Stimulated activated CD4-positive, alpha-beta T cell treated with anti-CD3 and anti-CD28 coated beads, Interleukin-1b, Interleukin-23, amount 100 ng/mL, for 4 hours (primary cell): ENCODE results near the gene HDAC7.
"Not testable (repeated sequence)": the region's sequence is repeated elsewhere in the genome, so short reads cannot be mapped to it uniquely, and the experiment has no call there.

Source experiments
- DNase-seq, 2 donors: peaks; one replicate each; pipeline ENCODE4 v3.0.0-alpha.2; 2020; ENCODE audit warnings: low read depth in 2 of 2

The HDAC7 gene

DNA sequence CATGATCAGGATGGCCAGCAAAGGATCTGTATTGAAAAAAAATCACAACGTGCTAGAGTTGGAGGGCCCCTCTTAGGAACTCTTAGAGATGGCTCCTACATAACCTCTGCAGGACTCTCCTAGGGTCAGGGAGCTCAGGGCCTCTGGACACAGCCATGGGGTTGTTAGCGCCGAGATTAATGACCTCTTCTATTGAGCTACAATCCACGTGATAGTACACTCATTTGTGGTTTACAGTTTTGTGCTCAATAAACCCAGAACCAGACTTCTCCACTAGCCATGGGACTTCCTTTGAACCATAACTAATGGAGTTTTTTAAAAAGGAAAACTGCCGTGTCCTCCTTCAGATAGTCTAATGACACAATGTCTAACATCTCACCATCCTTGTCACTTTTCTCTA, 29.6 kb upstream of the HDAC7 start:
- DNase-seq, result no peak

DNA sequence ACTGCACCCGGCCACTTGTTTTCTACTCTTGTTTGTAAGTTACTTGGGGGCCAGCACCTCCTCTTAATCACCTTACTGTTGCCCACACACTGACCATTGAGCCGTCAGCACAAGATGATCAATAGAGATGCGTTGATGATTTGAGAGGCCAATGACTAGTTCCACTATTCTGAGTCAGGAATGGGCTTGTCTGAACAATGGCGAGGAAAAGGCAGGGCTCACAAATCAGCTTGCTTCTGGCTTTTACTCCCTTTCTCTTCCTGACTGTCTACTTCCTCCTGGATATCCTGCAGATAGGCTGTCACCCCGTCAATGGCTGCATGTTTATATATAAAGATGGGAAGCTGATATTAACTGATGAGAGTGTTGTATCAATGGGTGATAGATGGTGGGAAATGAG, 29.1 kb upstream of the HDAC7 start:
- no peak for DNase-seq

DNA sequence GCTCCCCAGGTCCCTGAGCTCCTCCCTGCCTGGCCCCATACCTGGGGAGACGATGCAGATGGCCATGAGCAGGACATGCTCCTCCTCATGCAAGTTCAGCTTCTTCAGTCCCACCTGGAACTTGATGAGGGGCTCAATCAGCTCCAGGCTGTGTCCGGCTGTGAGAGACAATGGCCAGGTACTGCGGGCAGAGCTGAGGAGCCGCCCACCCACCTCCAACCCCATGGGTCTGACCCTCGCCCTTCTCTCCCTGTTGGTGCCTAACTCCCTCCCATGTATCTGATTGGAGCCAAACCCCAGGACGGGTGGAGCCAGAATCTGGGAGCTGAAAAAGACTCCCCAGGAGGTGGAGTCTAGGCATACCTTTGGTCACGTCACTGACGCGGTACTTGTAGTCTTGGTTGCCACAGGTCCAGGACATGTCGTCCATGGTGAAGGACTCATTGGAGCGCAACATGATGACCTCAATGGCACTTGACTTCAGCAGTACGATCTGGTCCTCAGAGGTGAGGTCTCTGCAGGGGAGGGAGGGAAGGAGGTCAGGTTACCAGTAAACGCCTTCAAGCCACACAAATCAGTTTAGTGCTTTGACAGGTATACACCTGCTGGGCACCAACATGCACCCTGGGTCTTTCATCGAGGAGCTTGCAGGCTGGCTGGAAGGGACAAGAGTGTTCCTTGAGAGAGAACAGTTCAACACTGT, 26.7 kb upstream of the HDAC7 start:
- DNase-seq, result no peak

DNA sequence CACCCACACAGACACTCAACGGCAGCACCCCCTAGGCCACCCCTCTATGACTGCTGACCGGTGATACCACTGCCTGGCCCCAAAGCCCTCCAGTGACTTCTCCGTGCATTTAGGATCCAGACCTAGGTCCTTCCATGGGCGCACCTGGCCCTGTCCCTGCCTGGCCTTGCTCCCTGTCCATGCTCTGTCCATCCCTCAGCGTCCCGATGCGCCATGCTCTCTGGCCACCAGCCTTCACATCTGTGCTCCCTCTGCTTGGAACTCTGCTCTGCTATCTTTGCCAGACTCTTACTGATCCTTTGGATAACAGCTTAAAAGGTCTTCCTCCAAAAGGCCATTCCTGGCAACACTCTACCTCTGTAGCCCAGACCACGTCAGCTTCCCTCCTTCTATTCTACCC, 25.4 kb upstream of the HDAC7 start:
- no peak for DNase-seq

DNA sequence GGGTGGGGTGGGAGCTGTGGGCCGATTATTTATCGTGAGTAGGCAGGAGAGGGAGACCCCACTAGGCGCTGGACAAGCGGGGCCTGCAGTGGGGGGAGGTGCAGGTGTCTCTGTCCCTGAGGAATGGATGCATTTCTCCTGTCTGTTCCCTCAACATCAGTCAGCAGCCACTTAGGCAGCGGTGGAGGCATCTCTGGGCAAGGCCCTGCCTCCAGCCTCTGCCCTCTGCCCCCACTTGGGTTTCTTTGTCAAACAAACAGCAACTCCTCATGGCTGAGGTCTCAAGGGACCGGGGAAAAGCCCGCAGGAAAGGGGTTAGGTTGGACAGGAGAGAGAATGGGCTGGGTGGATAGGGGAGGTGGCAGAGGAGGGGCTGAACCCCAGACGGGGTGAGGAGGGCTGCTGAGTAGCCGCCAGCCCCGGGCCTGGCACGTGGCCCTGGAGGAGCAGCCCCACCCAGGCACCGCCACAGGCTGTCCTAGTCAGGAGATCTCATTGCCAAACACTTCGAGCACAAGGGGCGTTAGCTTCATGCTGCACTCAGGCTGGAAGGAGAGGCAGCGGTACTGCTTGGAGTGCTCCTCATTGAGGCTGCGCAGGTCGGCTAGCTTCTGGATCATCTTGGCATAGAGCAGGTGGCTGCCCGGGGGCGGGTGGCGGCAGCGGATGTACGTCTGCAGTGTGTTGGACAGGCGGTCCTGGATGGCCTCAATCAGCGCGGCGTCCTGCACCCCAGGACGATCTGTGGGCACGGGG, 24.7 kb upstream of the HDAC7 start:
- DNase-seq, result no peak

DNA sequence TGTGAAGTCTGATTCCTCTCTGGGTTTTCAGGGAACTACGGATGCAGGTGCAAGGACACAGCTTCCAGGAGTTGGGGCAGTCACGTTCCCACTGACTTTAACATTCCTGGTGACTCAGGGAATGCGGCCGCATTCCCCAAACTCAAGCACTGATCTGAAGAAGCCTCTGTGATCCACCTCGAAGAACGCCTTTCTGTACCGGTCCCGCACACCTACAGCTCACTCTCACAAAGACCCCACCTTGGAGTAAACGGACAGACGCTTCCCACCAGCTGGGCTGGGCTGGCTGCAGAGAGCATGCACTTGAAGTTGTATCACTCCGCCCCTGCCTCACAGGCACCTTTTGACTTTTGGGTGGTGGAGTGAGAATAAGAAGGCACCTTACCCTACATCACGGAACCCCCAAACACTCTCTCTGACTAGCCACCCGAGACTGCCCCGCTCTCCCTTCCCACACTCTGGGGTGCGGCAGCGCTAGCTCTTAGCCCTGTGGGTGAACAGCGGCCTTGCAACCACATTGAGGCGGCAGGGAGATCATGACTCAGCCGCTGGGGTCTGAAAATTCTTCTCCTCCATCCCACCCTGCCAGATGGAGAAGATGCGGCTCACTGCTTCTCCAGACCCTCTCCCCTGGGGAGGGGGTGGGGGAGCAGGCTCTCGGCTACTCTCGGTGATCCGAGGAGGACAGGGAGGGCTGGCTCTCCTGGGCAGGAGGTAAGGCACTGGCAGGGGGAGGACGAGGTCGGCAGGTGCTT, 23.7 kb upstream of the HDAC7 start:
- no peak for DNase-seq

DNA sequence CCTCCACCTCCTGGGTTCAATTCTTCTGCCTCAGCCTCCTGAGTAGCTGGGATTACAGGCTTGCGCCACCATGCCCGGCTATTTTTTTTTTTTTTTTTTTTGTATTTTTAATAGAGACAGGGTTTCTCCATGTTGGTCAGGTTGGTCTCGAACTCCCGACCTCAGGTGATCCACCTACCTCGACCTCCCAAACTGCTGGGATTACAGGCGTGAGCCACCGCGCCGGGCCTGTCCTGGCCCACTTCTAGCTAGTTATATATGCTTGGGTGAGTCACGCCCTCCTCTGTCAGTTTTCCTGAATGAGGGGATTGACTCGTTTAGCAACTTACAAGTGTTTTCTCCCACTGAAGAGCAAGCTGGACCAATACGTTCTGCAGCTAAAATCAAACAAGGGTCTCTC, 22.8 kb upstream of the HDAC7 start:
- DNase-seq, result not testable (repeated sequence)

DNA sequence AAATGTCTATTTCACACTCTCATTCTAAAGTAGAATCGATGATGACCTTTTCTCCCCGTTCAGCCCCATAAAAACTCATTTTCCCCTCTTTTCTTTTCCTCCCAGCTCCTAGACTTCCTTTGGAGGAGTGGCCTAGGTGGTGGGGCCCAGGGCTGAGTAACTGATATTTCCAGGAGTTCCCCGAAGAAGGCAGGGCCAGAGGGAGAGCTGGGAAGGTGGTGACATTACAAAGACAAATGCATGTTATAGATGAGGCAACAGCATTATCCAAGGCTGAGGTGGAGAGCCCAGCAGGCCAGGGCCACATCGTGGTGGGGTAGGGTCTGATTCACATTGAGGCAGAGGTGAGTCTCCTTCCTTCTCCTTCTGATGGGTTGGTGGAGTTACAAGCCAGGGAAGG, 22.2 kb upstream of the HDAC7 start:
- no peak for DNase-seq

DNA sequence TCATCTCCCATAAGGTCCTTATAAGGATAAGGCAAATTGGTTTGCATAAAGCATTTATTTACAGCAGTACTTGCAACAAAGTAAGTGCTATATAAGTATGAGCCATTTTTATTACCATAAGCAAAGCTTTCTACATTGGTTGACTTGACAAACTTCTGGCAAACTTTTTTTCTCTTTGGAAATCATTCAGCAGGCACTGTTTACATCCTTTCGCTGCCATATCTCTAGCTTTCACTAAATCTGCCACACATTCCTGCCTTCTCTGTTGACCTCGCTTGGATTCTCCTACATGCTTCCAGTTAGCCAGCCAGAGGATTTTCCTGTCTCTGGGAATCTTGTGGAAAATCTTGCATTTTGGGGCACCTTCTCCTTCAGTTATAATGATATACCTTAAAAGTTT, 21.8 kb upstream of the HDAC7 start:
- no peak for DNase-seq

DNA sequence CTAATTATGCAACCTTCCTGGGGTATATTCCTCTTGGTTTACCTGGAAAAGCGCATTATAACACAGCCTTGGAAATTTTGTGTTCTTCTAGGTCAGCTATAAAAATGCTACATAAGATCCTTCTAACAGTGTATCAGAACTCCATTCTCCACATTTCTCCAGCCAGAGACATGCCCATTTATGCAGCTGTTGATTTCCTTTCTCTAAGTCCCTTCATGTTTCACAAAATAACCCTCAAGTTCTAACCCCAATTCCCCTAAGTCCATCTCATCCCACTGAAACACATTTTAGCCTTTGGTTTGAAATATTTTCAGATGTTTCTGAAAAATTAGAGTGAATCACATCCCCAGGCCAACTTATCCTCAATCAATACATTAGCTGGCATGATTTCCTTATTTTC, 20.9 kb upstream of the HDAC7 start:
- DNase-seq, result no peak

DNA sequence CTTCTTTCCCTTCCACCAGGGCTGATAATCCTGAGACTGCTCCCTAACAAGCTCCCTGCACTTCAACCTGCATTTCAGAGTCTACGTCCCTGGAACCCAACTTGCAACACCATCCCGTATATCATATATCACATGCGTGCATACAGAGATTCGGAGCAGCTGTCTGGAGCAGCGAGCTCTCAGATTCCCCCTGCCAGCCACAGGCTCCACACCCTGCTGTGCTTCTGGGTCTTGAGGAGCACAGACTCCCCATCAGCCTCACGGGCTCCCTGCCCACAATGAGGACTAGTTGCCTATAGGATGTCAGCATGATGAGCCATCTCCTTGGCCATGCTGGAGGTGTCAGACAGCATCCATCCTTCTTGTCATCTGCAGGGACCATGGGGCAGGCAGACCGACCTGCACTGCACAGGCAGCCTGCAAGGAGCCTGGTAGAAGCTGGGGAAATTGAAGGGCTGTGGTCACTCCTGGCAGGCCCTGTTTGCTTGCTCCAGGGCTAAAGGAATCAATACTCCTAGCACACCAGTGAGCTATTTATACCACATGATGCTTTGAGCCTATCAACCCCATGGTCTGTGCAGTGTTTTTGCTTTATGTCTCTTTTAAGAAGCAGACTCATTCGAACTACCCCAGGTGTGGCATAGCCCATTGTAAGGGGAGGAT, 19.6 kb upstream of the HDAC7 start:
- DNase-seq, result no peak

DNA sequence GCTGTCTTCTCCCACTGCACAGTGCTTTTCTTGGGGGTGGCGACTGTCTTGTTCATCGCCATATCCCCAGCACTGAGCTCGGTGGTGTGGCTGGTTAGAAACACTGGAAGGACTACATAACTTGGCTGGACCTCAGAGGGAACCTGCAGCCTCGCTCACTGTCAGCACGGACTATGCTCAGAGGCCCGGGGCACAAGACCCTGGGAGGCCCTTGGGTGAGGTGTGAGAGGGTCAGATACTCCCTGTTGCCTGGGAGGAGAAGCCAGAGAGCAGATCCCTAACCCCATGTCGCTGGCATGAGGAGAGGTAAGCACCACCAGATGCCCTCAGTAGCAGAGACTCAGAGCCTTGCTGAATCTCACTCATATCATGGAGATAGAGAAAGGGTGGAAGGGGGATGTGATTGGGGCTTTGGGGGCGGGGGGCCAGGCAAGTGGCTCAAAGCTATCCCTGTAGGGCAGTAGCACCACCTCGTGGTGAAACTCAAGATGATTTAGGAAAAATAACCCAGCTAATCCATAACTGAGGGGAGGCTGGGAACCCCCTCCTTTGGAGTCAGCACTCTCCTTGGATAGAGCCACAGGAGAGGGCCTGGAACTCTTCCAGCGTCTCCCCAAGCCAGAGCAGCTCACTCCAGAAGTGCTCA, 18.7 kb upstream of the HDAC7 start:
- DNase-seq, result no peak

DNA sequence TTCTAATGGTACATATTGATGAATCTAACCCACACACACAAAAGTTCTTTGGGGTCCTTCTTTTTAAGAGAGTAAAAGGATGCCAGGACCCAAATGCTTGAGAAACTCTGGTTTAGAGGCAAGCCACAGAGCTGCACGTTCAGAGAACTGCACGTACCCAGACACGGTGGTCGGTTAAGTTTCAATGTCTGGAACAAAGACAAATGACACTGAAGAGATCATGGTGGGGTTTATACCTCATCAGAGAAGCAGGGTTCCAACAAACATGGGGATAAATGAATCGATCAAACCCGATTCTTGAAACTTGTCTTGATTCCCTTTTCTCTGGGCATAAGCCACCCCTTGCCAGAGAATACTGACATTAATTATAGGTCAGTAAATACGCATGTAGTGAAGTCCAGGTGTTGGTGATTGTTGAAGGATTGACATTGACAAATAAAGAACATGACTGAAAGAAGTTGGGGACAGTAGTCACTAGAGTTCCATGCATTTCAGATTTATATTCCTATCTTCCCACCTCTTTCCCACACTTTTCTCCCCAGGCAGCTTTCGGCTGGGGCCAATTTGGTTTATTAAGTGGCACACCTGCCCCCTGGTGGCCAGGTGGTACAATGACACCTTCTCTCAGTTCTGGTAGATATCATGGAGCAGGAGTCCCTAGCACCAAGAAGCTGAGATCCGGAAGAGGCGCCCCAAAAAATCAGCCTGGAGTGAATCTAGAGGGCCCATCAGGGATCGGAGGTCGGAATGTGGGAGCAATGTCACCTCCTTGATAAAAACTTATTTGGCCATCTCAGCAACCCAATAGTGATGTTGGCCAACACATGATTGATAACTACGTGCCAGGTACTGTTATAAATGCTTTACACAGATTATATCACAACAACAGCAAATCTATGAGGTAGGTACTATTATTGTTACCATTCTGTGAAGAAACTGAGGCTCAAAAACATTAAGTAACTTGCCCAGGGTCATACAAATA, 17.8 kb upstream of the HDAC7 start:
- DNase-seq, result peak; percentile 59

DNA sequence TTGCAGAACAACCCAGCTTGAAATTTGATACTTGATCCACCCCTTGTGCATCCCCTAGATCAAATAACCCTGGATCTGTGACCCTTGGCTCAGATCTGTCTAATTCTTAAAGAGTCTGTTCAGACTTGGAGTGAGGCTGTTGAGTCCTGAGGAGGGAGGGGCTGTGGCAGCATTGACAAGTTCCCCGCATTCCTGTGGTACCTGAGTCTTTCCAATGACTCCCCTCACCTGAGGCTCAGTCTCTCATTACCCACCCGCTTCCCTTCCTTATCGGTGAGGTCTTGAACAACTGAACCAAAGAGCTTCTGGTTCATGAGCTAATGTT, 16.1 kb upstream of the HDAC7 start:
- DNase-seq, result no peak

DNA sequence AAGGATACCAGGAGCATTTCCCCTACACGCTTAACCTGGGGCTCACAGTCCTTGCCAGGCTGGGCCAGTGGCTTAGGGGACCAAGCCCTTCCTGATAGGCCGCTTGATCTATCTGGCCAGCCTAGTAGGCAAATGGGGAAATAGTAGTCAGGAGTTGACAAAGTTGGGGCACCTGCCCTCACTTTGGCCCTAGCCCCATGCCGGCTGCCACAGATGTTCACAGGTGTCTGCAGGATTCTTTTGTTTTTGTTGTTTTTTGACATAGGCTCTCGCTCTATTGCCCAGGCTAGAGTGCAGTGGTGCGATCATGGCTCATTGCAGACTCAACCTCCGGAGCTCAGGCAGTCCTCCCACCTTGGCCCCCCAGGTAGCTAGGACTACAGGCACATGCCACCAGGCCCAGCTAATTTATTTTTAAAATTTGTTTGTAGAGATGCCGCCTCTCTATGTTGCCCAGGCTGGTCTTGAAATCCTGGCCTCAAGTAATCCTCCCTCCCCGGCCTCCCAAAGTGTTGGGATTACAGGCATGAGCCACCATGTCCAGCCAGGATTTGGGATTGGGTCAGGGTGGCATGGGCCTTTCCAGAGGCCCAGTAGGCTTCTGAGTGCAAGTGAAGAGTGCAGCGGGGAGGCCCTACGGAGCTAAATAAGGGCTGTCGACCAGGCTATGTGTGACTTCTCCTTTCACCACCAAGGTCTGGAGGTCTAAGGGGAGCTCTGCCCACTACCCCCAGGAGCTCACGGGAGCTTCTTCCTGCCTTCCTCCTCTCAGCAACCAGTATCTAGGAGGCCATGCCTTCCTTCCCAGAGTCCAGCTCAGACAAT, 15.5 kb upstream of the HDAC7 start:
- DNase-seq, result no peak

DNA sequence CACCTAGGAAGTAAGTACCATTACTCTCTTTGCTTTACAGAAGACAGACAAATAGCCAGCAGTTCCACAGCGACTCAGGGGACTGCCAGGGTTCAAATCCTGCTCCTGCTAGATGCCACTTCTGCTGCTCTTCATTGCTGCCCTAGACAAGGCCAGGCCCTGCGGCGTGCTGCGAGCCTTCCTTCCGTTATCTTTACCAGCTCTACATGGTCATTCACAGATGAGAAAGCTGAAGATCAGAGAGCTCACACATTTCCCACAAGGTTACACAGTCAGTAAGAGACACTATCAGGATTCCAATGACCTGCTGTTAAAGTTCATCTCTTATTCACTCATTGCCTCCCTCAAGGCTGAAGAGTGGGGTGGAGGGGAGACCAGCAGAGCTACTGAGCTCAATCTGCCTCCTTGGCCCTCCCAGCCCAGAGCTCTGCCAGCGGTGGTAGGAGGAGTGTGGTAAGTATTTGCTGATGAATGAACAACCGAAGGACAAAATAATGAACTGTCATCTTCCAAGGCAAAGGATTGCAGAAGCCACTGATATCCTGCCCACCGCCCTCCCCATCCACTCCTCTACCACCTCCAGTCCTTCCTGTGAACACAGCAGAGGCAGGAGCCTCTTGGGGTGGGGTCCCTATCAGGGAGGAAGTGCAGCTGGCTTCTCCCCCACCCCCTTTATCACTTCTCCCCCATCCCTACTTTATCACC, 14.6 kb upstream of the HDAC7 start:
- no peak for DNase-seq

DNA sequence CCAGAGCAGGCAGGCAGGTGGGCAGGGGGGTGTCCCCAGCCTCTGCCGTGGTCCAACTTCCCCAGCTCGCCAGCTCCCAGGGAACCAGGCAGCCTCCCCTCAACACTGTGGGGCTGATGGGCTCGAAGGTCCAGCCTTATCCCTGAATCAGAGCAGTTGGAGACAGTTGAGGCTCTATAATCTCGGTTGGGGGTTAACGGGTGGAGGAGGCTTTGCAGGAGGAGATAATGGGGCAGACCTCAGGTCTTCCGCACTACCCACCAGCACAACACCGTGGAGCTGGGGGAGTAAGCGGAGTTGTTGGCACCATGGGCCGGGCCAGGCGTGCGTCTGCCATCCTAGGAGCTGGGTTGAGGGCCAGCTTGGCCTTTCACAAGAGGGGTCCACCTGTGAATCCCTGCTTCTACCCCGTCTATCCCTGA, 13.9 kb upstream of the HDAC7 start:
- DNase-seq, result no peak

DNA sequence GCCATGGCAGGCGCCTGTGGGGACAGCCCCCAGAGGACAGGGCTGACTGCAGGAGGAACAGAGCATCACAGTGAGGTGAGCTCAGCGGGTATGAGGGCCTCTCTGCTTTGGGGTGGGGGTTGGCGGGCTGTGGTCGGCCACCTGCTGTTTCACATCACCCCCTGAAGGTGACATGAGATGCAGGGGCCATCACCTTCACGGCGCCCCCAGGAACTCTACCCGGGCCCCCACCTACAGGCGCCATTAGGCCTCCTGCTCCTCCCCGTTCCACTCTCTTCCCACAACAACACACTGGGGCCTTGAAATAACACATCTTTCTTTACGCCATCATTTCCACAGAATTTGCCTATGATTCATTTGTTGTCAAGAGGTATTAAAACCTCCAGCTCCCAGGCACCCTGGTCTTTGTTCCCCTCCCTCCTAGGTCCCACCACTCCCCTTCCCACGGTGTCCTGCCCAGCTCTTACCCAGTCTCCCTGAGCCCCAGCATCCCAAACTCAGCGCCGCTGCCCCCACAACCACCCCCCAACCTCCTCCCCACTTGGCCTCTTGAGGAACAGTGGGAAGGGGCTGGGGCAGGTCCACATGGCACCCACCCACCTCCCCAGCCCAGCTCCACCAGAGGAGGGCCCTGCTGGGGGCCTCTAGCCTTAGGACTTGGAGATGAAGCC, 12.7 kb upstream of the HDAC7 start:
- DNase-seq, result peak in 1 of 2 donors; percentile 64

DNA sequence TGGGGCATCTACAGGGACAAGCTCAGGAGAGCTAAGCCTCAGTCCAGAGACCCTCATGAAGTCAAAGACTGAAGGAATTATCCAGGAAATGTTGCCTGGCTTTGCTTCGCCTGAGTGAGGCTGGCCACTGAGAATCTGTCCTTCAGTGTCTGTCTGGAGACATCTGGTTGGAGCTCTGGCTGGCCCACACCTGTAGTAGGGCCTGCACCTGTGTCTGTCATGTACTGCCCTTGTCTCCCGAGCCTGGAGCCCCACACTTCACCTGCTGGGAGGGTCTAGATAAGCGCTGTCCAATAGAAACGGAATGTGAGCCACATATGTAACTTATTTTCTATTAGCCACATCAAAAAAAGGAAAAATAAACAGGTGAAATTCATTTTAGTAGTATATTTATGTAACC, 9.9 kb upstream of the HDAC7 start:
- no peak for DNase-seq
